Stomach (tissue), 4 donors: Measurements from ENCODE around the gene ZNF638.

Source experiments
- EP300 ChIP-seq: sonication (generic); formaldehyde crosslinking; IDR thresholded peaks from one replicate; pipeline ENCODE4 v1.6.1; 2017; ENCODE audit warnings: antibody characterized with exemption
- POLR2A ChIP-seq, 4 donors: fragments of 450-650 bp; IDR thresholded peaks; one replicate each; pipeline ENCODE4 v1.6.1; 2016; ENCODE audit warnings: antibody characterized with exemption in 4 of 4, control low read depth in 2 of 4, mild to moderate bottlenecking in 1 of 4, moderate library complexity in 1 of 4
- POLR2AphosphoS5 ChIP-seq, 3 donors: sonication (generic); formaldehyde crosslinking; IDR thresholded peaks; one replicate each; pipeline ENCODE4 v1.6.1; 2016; ENCODE audit warnings: antibody characterized with exemption in 3 of 3
- TF ChIP-seq, protein P1 (sequence below), 7 experiments: fragments of 450-650 bp in 4 of 7; fragments of 200-600 bp in 3 of 7; sonication (generic) in 3 of 7; IDR thresholded peaks; one replicate each; pipeline ENCODE4 v1.5.1; 2016 to 2019; ENCODE audit warnings: antibody characterized with exemption in 7 of 7, control low read depth in 2 of 7, mild to moderate bottlenecking in 1 of 7

DNA sequence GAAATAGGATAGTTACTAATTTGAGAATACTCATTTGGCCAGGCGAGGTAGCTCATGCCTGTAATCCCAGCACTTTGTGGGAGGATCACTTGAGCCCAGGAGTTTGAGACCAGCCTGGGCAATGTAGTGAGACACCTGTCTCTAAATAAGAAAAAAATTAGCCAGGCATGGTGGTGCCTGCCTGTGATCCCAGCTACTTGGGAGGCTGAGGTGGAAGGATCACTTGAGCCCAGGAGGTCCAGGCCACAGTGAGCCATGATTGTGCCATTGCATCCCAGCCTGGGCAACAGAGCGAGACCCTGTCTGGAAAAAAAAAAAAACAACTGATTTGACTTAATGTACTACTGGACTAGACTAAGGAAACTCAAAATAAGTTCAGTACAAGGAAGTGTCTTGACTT, 32.7 kb upstream of the ZNF638 start:
- TF ChIP-seq, protein P1, sequence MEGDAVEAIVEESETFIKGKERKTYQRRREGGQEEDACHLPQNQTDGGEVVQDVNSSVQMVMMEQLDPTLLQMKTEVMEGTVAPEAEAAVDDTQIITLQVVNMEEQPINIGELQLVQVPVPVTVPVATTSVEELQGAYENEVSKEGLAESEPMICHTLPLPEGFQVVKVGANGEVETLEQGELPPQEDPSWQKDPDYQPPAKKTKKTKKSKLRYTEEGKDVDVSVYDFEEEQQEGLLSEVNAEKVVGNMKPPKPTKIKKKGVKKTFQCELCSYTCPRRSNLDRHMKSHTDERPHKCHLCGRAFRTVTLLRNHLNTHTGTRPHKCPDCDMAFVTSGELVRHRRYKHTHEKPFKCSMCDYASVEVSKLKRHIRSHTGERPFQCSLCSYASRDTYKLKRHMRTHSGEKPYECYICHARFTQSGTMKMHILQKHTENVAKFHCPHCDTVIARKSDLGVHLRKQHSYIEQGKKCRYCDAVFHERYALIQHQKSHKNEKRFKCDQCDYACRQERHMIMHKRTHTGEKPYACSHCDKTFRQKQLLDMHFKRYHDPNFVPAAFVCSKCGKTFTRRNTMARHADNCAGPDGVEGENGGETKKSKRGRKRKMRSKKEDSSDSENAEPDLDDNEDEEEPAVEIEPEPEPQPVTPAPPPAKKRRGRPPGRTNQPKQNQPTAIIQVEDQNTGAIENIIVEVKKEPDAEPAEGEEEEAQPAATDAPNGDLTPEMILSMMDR (IDR thresholded peaks at IDR 0.05), result no peak
- TF ChIP-seq POLR2A (IDR thresholded peaks at IDR 0.05) (no peak), POLR2AphosphoS5 (IDR thresholded peaks at IDR 0.05) (no peak), EP300 (no peak)
